Fibroblast of pulmonary artery (primary cell): ENCODE results near the gene COL10A1.

Experiments used
- DNase-seq: peaks from one replicate; pipeline ENCODE4 v3.0.0-alpha.2; 2010; ENCODE audit warnings: low read depth
- H3K4me3 ChIP-seq: replicated peaks from 2 replicates; pipeline ENCODE4 v1.5.1; 2011; ENCODE audit warnings: low read depth, mild to moderate bottlenecking, control low read depth, low read length, moderate library complexity
- CTCF ChIP-seq: IDR thresholded peaks from 2 replicates; pipeline ENCODE4 v1.5.1; 2011; ENCODE audit warnings: mild to moderate bottlenecking, control low read depth, low read length, inconsistent platforms; ENCODE audit errors: missing control alignments

The COL10A1 gene

GRCh38 chr6:116152620-116153019 lies 26.7 kb upstream of the COL10A1 start:
- H3K4me3 ChIP-seq: no peak overlapping the region
- TF ChIP-seq CTCF: no peak
- peak; percentile 38 for DNase-seq

- no peak for TF ChIP-seq CTCF
- no peak overlapping the region for H3K4me3 ChIP-seq
- peak; percentile 14 for DNase-seq
These were observed 20.1 kb upstream of the COL10A1 start for GRCh38 chr6:116145803-116146675.

GRCh38 chr6:116144605-116145004 lies 18.7 kb upstream of the COL10A1 start:
- peak; percentile 77 for DNase-seq
- H3K4me3 ChIP-seq: no peak overlapping the region
- TF ChIP-seq CTCF: no peak

GRCh38 chr6:116139917-116140316 lies 14.0 kb upstream of the COL10A1 start:
- TF ChIP-seq CTCF: no peak
- H3K4me3 ChIP-seq: no peak overlapping the region
- DNase-seq: no peak

GRCh38 chr6:116136933-116137340 lies 11.0 kb upstream of the COL10A1 start:
- TF ChIP-seq CTCF: no peak
- DNase-seq: no peak
- H3K4me3 ChIP-seq: no peak overlapping the region

GRCh38 chr6:116136373-116136772 lies 10.4 kb upstream of the COL10A1 start:
- TF ChIP-seq CTCF: no peak
- H3K4me3 ChIP-seq: no peak overlapping the region
- DNase-seq: no peak

GRCh38 chr6:116133453-116133852 lies 7.5 kb upstream of the COL10A1 start:
- no peak overlapping the region for H3K4me3 ChIP-seq
- TF ChIP-seq CTCF: no peak
- no peak for DNase-seq
